Measurements from ENCODE around the gene RAMP1.
"Not testable (repeated sequence)": the region's sequence is repeated elsewhere in the genome, so short reads cannot be mapped to it uniquely, and the experiment has no call there.

RAMP1 gene

GRCh38 chr2:237863689-237864443, 4.4 kb downstream of the RAMP1 start:
- no peak for DNase-seq (ENCODE audit: low read depth)

DNA sequence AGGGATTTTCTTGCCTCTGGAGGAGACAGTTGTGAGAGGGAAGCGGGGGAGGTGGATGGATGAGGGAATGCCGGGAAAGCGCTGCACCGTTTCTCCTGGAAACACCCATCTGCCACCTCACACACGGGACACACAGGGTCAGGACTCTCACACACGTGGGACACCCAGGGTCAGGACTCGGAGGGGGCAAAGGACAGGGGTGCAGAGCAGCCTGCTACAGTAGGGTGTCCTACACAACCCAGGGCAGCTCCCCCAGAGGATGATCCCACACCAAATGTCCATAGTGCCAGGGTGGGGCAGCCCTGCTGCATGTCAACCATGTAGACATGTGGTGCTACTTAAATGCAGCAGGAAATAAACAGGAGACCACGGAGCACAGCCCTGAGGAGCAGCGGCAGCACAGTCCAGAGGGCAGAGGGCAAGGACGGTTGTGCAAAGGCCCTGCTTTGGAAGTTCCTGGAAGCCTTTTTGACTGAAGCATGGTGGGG, 5.1 kb downstream of the RAMP1 start:
- DNase-seq (ENCODE audit: low read depth), result no peak

DNA sequence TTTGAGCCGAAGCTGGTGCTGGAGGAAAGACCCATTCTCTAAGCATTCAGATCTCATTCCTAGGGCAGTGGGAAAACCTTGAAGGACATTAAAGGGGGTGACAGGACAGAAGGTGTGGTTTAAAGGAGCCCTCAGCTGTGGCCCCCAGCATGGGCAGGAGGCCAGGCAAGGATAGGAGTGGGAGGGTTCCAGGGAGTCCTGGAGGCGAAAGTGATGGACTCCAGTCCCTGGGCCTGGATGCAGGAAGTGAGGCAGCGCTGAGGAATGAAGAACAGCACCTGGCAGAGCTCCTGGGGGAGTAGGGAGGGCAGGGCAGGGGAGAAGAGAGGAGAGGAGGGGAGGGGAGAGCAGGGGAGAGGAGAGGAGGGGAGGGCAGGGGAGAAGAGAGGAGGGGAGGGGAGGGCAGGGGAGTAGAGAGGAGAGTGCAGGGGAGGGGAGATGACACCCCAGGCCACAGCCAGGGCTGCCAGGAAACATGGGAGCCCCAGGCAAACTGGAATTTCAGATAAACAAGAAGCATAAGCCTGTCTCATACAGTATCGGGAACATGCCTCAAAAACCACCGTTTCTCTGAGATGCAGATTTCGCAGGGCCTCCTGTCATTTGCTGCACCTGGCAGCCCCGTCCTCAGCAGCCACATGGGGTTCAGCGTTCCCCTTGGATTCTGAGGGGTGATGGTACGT, 5.7 kb downstream of the RAMP1 start:
- DNase-seq (ENCODE audit: low read depth), result no peak

- DNase-seq (ENCODE audit: low read depth), result no peak
Observed at GRCh38 chr2:237865623-237866041, 6.2 kb downstream of the RAMP1 start.

DNA sequence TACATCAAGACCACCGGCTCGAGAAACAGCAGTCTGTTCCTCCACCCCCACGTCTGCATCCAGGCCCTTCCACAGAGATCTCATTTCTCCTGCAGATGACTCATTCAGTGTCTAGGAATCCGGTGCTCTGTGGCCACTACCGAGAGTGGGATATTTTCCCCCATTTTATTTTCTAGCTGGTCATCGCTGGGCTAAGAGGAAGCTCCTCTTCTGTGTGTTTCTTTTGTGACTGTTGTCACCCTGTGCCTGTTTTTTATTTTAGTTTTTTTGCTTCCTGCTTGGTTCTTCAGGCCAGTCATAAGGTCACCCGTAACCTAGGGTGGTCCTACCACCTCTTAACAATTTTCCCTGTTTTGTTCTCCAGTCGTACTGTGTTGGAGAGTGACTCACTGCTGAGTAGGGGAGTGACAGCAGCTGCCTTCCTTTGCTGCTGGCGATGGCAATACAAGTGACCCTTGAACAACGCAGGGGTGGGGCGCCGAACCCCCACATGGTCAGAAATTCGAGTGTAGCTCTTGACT, 6.7 kb downstream of the RAMP1 start:
- no peak for DNase-seq (ENCODE audit: low read depth)

DNA sequence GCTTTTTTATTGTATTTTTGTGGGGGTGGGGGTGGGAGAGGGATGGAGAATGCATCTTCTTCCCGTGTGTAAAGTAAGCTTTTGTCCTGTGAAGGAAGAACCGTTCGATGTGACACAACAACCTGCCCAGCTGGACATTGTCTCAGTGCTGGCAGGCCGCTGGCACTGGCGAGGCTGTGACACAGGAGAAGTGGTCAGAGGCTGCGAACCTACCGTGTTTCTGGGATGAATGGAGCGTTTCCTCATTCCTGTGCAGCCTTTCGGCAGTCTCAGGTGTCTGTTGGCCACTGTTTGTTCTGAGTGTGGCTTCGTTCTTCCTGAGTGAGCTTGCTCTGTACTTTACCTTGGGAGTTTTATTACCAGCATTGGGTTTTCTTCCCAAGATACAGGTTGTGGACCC, 8.0 kb downstream of the RAMP1 start:
- no peak for DNase-seq (ENCODE audit: low read depth)

GRCh38 chr2:237868074-237868473, 8.7 kb downstream of the RAMP1 start:
- not testable (repeated sequence) for DNase-seq (ENCODE audit: low read depth)

GRCh38 chr2:237868631-237869342, 9.4 kb downstream of the RAMP1 start:
- DNase-seq (ENCODE audit: low read depth), result no peak

GRCh38 chr2:237869343-237870102, 10.1 kb downstream of the RAMP1 start:
- DNase-seq (ENCODE audit: low read depth), result no peak

- no peak for DNase-seq (ENCODE audit: low read depth)
Observed at GRCh38 chr2:237870126-237870525, 10.7 kb downstream of the RAMP1 start.

- DNase-seq (ENCODE audit: low read depth), result no peak
Observed at GRCh38 chr2:237870754-237871651, 11.6 kb downstream of the RAMP1 start.

DNA sequence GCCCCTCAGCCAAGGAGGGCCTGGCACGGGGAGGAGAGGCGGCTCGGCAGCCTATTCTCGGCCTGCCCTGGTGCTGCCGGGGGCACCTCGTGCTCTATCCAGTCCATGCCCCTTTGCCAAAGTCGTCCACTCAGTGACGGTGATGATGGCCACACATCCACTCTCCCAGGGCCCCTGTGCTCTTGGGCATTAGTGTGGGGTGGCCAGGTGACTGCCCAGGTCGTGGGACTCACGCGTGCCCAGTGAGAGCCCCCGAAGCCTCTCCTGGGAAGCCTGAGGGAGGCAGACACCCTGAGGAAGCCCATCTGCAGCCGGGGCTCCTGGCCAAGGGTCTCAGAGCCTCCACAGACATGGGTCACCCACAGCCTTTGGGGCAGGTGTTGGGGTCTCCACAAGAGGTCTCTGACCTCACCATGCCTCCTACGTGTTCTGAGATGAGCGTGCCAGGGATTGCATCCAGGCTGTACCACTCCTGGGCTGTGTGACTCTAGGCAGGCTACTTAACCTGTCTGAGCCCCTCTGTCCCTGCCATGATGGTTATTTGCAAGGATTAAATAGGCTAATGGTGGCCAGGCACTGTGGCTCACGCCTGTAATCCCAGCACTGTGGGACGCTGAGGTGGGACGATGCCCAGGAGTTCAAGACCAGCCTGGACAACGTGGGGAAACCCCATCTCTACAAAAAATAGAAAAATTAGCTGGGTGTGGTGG, 12.9 kb downstream of the RAMP1 start:
- DNase-seq (ENCODE audit: low read depth), result no peak

DNA sequence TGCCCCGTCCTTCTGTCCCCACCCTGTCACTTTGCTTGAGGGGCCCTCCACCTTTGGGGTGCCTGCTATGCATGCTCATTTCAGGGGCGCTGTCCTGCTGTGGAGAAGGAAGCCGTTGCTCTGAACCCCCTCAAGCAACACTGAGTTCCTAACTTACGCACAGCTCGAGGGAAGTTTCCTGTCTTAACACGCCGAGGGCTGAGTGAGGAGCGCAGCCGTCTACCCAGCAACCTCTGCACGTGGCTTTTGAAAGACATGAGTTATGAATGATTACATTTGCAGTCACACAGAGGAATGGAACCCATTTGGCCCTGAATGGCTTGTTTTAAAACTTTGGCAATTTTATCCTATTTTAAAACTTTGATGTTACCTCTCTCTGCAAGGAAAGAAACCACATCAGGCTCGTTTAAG, 14.0 kb downstream of the RAMP1 start:
- DNase-seq (ENCODE audit: low read depth), result no peak

DNA sequence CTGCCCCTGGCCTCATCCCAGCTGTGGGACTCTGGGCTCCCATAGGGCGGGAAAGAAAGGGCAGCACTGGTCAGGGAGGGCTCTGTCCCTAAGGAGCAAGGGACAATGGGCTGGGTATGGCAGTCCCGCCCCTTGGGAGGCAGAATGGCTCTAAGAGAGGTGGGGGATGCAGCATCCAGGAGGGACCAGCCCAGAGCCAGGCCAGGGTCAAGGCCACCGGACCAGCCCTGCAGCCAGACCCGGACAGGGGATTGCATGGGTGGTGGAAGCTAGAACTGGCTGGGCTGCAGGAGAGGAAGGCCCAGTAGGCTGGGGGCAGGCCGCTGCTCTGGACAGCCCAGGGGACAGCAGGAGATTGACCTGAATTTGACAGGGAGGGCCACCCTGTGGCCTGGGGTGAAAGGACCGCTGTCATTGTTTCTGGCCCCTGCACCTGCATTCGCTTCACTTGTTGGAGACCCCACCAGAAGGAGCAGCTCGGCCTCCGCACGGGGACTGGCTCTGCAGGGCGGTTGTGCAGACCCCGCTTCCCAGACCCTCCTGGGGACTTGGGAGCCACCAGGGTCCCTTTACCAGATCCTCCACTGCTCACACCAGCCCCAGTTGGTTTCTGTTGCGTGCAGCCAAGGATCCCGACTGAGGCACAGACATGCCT, 14.6 kb downstream of the RAMP1 start:
- no peak for DNase-seq (ENCODE audit: low read depth)

DNA sequence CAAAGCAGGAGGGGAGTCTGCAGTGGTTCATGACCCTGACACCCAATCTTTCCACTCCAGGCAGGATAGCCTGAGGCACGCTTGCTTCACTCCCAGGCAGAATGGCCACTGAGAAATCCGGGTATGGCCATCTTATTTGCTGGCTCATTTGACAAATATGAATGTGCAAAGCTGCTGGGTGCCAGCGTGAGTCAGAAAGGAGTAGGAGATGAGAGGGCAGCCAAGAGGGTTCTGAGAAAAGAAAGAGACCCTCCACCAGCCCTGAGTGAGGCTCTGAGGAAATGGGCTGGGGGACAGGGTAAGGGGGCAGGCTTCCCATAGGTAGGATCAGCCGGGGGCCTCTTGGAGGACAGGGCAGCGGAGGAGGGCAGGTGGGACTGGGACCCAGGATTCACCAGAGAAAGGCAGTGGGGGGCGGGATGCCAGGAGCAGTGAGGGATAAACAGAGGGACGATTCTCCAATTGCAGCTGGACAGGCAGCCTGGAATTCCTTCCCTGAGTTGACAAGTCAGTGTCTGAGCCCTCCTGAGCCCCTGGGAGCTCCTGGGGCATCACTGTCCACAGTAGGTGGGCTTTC, 15.2 kb downstream of the RAMP1 start:
- DNase-seq (ENCODE audit: low read depth), result no peak

GRCh38 chr2:237875256-237876060, 16.0 kb downstream of the RAMP1 start:
- DNase-seq (ENCODE audit: low read depth), result no peak

DNA sequence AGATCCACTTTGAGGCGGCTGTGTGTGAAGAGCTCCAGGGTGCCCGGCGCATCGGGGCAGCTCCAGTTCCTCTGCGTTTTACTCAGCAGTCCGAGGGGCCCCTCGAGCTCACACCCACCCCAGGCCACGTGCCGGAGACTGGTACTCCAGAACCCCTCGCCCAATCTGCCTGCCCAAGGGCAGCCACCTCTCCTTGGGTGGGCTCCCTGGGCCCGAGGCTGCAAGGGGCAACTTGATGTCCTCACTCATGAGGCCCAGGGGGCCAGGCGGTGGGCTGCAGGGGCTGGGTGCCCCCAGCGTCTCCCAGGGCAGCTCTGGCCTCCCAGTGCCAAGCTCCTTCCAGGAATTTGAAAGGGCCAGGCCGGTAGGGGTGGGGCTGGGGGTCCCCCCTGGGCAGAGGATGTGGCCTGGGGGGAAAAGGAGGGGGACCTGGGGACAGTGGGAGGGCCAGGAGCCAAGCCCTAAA, 16.7 kb downstream of the RAMP1 start:
- no peak for DNase-seq (ENCODE audit: low read depth)

- no peak for DNase-seq (ENCODE audit: low read depth)
Observed at GRCh38 chr2:237876532-237876931, 17.1 kb downstream of the RAMP1 start.
